PC-9 (cell line): ENCODE results near the gene SLC6A4. TPM values are rescaled to one million over a fixed set of nuclear protein-coding genes. Genes with fewer than 3 reads are reported as not detected.

ENCODE experiments used
- BruUV-seq: library from RNA; stranded (reverse); fragments of 400-500 nt; replicated peaks from 2 replicates; lab custom pipeline; 2021; lab: Mats Ljungman, UMichigan
- CTCF ChIA-PET: fragments of 300-600 bp; sonication (Branson Sonifier 250); formaldehyde crosslinking; loops from one replicate; lab custom pipeline; 2022; ENCODE audit warnings: antibody characterized with exemption; lab: Charles Lee
- POLR2A ChIA-PET: fragments of 300-600 bp; sonication (Branson Sonifier 250); formaldehyde crosslinking; loops from one replicate; lab custom pipeline; 2022; ENCODE audit warnings: antibody characterized with exemption; ENCODE audit not compliant: unreplicated experiment; lab: Charles Lee
- DNase-seq, 2 experiments: peaks; one replicate each; pipeline versions ENCODE4 v3.0.0 to v3.0.0-alpha.2; 2015 to 2022; ENCODE audit warnings: mixed read lengths in 1 of 2
- H2AFZ ChIP-seq: fragments of 200-600 bp; sonication (generic); 2 replicates; pipeline ENCODE4 v1.8.1; 2017; ENCODE audit warnings: antibody characterized with exemption
- H3F3A ChIP-seq: fragments of 200-600 bp; sonication (generic); 2 replicates; pipeline ENCODE4 v1.8.1; 2017; ENCODE audit warnings: antibody characterized with exemption, mild to moderate bottlenecking, low read depth; ENCODE audit not compliant: insufficient read depth
- H3K27ac ChIP-seq: fragments of 200-600 bp; sonication (generic); 2 replicates; pipeline ENCODE4 v1.6.1; 2016; ENCODE audit warnings: mixed run types
- H3K27me3 ChIP-seq: fragments of 200-600 bp; sonication (generic); 2 replicates; pipeline ENCODE4 v1.6.1; 2016; ENCODE audit warnings: low read depth, mixed run types; ENCODE audit not compliant: insufficient read depth
- H3K36me3 ChIP-seq: fragments of 200-600 bp; sonication (generic); 2 replicates; pipeline ENCODE4 v1.6.1; 2016; ENCODE audit warnings: low read depth, mixed run types
- H3K4me1 ChIP-seq: fragments of 200-600 bp; sonication (generic); replicated peaks from 2 replicates; pipeline ENCODE4 v1.6.1; 2016; ENCODE audit warnings: mixed run types; ENCODE audit not compliant: insufficient read depth
- H3K4me2 ChIP-seq: fragments of 200-600 bp; sonication (generic); 2 replicates; pipeline ENCODE4 v1.6.1; 2017; ENCODE audit warnings: mixed run types
- H3K4me3 ChIP-seq: fragments of 200-600 bp; sonication (generic); 2 replicates; pipeline ENCODE4 v1.6.1; 2016; ENCODE audit warnings: mixed run types
- H3K79me2 ChIP-seq: fragments of 200-600 bp; sonication (generic); 2 replicates; pipeline ENCODE4 v1.6.1; 2017; ENCODE audit warnings: low read depth, mixed run types
- H3K9me2 ChIP-seq: fragments of 200-600 bp; sonication (generic); 2 replicates; pipeline ENCODE4 v1.8.1; 2017; ENCODE audit warnings: mild to moderate bottlenecking; ENCODE audit not compliant: insufficient read depth
- H3K9me3 ChIP-seq: fragments of 200-600 bp; sonication (generic); 2 replicates; pipeline ENCODE4 v1.8.1; 2016; ENCODE audit warnings: low read depth; ENCODE audit not compliant: insufficient read depth
- H4K20me1 ChIP-seq: fragments of 200-600 bp; sonication (generic); 2 replicates; pipeline ENCODE4 v1.8.1; 2017; ENCODE audit not compliant: insufficient read depth
- EZH2 ChIP-seq: fragments of 200-600 bp; sonication (generic); IDR thresholded peaks from 2 replicates; pipeline ENCODE4 v1.8.0; 2017; ENCODE audit warnings: antibody characterized with exemption, low read depth
- intact Hi-C: fragments of 100-400 bp; cut with micrococcal nuclease; formaldehyde crosslinking; loops from one replicate; pipeline ENCODE4 v1.10.0; 2022; ENCODE audit not compliant: unreplicated experiment
- total RNA-seq: library from RNA; stranded (reverse); gene quantifications from 2 replicates; pipeline ENCODE4 v1.2.3, GENCODE V29; 2021
- TF ChIP-seq, protein P1 (sequence below): fragments of 200-600 bp; sonication (generic); conservative IDR thresholded peaks from 2 replicates; pipeline ENCODE4 v1.6.1; 2017; ENCODE audit warnings: mixed run types, antibody characterized with exemption, mild to moderate bottlenecking, moderate library complexity

The SLC6A4 gene
- total RNA-seq, 1 experiment from 2014 or later, result not detected

DNA sequence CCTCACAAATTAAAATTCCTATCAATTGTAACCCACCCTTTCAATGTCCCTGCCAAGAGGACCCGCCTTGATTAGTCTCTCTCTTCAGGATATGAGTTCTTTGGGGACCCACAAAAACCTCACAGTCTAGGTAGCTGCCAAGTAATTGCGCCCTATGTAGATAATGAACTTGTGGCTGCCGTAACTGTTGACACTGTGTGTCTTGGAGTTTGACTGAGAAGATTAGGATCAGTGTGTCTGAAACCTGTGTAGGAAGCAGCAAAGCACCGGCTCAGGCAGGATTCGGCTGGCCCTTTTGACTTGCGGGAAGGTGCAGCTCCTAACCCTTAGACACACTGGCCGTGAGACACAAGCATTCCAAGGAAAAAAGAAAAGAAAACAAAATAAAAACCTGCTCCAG is 17.8 kb upstream of the SLC6A4 start:
- H3K27ac ChIP-seq, result no peak overlapping the region
- H3K4me2 ChIP-seq, result no peak overlapping the region
- H3K4me3 ChIP-seq, result no peak overlapping the region
- no peaks in the 10 kb centered on the region for H3K9me2 ChIP-seq
- no peaks in the 10 kb centered on the region for H3F3A ChIP-seq
- H3K9me3 ChIP-seq, result no peaks in the 10 kb centered on the region
- CTCF ChIA-PET, result no interaction called here
- H3K79me2 ChIP-seq, result no peaks in the 10 kb centered on the region
- BruUV-seq, result no TSS peak
- DNase-seq, result no peak
- H3K4me1 ChIP-seq, result no peaks in the 10 kb centered on the region
- H3K27me3 ChIP-seq, result no peaks in the 10 kb centered on the region
- POLR2A ChIA-PET, result no interaction called here
- H3K36me3 ChIP-seq, result 0 out of 2 replicates have a peak, but pooled peaks cover 9% of the 10 kb centered on the region
- H2AFZ ChIP-seq, result no peak overlapping the region
- H4K20me1 ChIP-seq, result no peaks in the 10 kb centered on the region
- intact Hi-C loops, result no loop called here
- TF ChIP-seq, protein P1, sequence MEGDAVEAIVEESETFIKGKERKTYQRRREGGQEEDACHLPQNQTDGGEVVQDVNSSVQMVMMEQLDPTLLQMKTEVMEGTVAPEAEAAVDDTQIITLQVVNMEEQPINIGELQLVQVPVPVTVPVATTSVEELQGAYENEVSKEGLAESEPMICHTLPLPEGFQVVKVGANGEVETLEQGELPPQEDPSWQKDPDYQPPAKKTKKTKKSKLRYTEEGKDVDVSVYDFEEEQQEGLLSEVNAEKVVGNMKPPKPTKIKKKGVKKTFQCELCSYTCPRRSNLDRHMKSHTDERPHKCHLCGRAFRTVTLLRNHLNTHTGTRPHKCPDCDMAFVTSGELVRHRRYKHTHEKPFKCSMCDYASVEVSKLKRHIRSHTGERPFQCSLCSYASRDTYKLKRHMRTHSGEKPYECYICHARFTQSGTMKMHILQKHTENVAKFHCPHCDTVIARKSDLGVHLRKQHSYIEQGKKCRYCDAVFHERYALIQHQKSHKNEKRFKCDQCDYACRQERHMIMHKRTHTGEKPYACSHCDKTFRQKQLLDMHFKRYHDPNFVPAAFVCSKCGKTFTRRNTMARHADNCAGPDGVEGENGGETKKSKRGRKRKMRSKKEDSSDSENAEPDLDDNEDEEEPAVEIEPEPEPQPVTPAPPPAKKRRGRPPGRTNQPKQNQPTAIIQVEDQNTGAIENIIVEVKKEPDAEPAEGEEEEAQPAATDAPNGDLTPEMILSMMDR, result no peak
- TF ChIP-seq EZH2, result no peak

DNA sequence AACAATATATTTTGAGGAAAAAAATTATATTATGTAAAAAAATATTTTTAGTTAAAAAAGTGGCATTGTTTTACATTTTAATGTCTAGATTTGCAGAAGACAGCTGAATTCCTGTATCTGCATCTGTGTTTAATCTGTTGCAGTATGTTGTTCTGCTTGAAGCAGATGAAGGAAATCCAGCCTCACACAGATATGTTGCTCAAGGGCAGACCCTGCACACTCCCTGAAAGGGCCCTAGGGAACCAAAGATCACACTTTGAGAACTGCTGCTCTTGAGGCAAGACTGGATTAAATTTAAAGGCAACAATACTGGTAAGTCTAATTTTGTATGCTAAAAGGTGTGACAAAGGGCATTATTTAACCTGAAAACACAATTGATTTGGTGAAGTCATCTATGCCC is 16.4 kb upstream of the SLC6A4 start:
- intact Hi-C loops, result no loop called here
- H3K27me3 ChIP-seq, result no peaks in the 10 kb centered on the region
- no peak overlapping the region for H3K4me2 ChIP-seq
- no peaks in the 10 kb centered on the region for H3F3A ChIP-seq
- 0 out of 2 replicates have a peak, but pooled peaks cover 5% of the 10 kb centered on the region for H3K36me3 ChIP-seq
- DNase-seq, result no peak
- H3K9me3 ChIP-seq, result no peaks in the 10 kb centered on the region
- ChIA-PET CTCF (no interaction called here), POLR2A (no interaction called here)
- no peak overlapping the region for H3K4me3 ChIP-seq
- no peaks in the 10 kb centered on the region for H3K4me1 ChIP-seq
- no peaks in the 10 kb centered on the region for H3K79me2 ChIP-seq
- TF ChIP-seq, protein P1, result no peak
- no peak for TF ChIP-seq EZH2
- H3K27ac ChIP-seq, result no peak overlapping the region
- BruUV-seq, result no TSS peak
- H2AFZ ChIP-seq, result no peak overlapping the region
- no peaks in the 10 kb centered on the region for H4K20me1 ChIP-seq
- H3K9me2 ChIP-seq, result no peaks in the 10 kb centered on the region

DNA sequence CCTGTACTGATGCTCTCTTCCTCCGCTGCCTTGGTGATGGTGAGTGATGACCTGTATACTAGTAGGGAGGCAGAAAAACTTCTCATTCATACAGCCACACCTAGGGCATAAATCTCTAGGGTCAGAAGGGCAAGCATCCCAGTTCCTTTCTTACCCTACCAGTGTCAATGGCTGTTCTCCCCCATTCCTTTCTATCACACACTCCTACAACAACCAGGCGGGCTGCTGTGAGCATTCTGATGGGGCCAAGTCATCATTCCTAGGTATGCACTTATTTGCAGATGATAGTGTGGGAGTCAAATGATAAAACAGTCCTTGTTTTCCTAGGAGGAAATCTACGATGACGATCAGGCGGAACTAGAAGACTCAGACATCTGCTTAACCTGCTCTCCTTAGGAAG is 14.0 kb upstream of the SLC6A4 start:
- no peaks in the 10 kb centered on the region; the same call in 1 of the 2 replicates for H3F3A ChIP-seq
- H3K9me3 ChIP-seq, result no peaks in the 10 kb centered on the region
- BruUV-seq, result no TSS peak
- H3K4me1 ChIP-seq, result no peaks in the 10 kb centered on the region
- intact Hi-C loops, result no loop called here
- no peaks in the 10 kb centered on the region for H4K20me1 ChIP-seq
- no peaks in the 10 kb centered on the region for H3K27me3 ChIP-seq
- no peak overlapping the region for H2AFZ ChIP-seq
- H3K79me2 ChIP-seq, result no peaks in the 10 kb centered on the region
- CTCF ChIA-PET, result no interaction called here
- POLR2A ChIA-PET, result no interaction called here
- no peak overlapping the region for H3K27ac ChIP-seq
- no peak overlapping the region for H3K4me3 ChIP-seq
- TF ChIP-seq, protein P1, result no peak
- no peak for TF ChIP-seq EZH2
- H3K4me2 ChIP-seq, result no peak overlapping the region
- H3K36me3 ChIP-seq, result 0 out of 2 replicates have a peak, but pooled peaks cover 3% of the 10 kb centered on the region
- no peaks in the 10 kb centered on the region for H3K9me2 ChIP-seq
- DNase-seq, result no peak
